WI38 (cell line): ENCODE data around the gene ZNF821.

ENCODE experiments used
- H3K4me3 ChIP-seq: 2 replicates; pipeline ENCODE4 v1.5.1; 2011; ENCODE audit warnings: low read depth, mild to moderate bottlenecking, control low read depth, low read length
- CTCF ChIP-seq: IDR thresholded peaks from 2 replicates; pipeline ENCODE4 v1.5.1; 2012; ENCODE audit warnings: low read depth, mild to moderate bottlenecking, control low read depth, low read length

ZNF821 gene

DNA sequence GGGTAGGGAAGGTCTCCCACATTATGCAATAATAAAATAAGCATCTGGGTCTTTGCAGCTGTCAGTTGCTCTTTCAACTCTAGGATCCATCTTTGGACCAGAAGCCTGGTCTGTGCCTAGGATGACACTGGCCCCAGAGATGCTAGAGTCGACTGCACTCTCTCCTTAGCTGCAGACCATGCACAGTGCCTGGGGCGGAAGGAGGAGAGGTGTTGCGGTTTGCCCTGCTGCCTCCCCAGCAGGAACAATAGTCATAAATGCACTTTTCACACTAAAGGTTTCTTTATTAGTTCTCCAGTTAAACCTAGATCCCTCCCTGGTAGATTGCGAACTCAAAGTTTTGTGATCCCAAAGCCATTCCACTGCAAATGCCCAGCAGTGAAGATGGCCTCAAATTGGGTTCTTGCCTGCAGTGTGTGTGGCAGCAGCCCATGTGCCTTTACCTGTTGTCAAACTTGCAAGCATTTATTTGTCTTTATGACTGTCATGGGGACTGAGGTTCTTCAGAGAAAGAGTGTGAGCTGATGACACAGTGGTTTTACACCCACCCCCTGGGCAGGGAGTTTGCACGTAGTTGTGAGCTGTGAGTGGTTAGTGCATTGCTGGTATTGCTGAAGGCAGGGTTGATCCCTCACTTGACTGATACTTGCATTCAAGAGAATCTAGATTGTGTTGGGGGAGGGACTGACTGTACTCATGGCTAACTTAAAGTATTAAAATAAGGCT, 27.9 kb downstream of the ZNF821 start:
- H3K4me3 ChIP-seq: no peak overlapping the region

GRCh38 chr16:71854369-71854948, 29.5 kb downstream of the ZNF821 start:
- no peak overlapping the region for H3K4me3 ChIP-seq
- TF ChIP-seq CTCF: no peak

More for the DNA sequence above, 27.9 kb downstream of the ZNF821 start:
- TF ChIP-seq CTCF: no peak

DNA sequence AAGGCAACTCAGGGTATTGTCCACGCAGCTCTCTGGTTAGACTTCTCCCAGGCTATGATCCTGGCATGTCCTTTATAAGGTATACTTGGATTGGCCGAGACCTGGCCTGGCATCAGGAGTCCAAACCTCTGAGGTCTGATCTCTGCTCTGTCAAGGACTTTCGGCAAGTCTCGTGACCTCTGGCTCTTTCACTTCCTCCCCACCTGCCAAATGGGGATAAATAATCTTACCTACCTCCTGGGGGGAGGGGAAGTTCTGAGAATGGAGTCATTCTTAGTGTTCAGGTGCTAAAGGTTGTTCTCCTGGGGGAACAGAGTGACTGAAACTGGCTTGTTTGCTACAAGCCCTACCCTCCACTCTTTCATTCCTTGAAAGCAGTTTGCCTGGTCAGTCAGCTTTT, 30.6 kb downstream of the ZNF821 start:
- no peak for TF ChIP-seq CTCF
- no peak overlapping the region for H3K4me3 ChIP-seq

- no peak for TF ChIP-seq CTCF
- no peak overlapping the region for H3K4me3 ChIP-seq
Observed at GRCh38 chr16:71852561-71852960, 31.4 kb downstream of the ZNF821 start.

GRCh38 chr16:71852158-71852557, 31.8 kb downstream of the ZNF821 start:
- no peak for TF ChIP-seq CTCF
- H3K4me3 ChIP-seq: no peak overlapping the region

GRCh38 chr16:71851746-71852145, 32.2 kb downstream of the ZNF821 start:
- no peak overlapping the region for H3K4me3 ChIP-seq
- no peak for TF ChIP-seq CTCF

- H3K4me3 ChIP-seq: no peak overlapping the region
- TF ChIP-seq CTCF: no peak
Observed at GRCh38 chr16:71848622-71849021, 35.4 kb downstream of the ZNF821 start.
